GM19043 (cell line): ENCODE results near the gene FA2H.
"Not testable (repeated sequence)": the region's sequence is repeated elsewhere in the genome, so short reads cannot be mapped to it uniquely, and the experiment has no call there.

ENCODE experiments used
- ATAC-seq: cut with Tn5 transposase; IDR thresholded peaks from one replicate; pipeline ENCODE4 v1.9.1; 2021; ENCODE audit warnings: low read depth; ENCODE audit not compliant: unreplicated experiment

The FA2H gene

DNA sequence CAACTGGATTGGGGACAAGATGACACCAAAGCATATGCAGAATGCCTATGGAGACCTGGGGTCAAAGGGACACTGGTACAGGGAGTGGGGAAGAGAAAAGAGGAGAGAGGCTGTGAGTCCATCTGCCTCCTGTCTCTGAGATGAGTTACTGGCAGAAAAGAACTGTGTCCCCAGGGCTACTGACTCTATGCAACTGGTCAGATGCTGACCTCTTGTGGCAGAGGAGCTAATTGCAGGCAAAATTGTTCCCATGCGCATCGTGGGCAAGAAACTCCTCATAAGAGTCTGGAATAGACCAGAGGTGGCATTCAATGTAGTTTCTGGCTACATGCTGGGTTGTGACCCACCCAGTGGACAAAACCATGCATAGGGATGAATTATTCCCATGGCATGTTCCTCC, 47.9 kb downstream of the FA2H start:
- no peak for ATAC-seq

DNA sequence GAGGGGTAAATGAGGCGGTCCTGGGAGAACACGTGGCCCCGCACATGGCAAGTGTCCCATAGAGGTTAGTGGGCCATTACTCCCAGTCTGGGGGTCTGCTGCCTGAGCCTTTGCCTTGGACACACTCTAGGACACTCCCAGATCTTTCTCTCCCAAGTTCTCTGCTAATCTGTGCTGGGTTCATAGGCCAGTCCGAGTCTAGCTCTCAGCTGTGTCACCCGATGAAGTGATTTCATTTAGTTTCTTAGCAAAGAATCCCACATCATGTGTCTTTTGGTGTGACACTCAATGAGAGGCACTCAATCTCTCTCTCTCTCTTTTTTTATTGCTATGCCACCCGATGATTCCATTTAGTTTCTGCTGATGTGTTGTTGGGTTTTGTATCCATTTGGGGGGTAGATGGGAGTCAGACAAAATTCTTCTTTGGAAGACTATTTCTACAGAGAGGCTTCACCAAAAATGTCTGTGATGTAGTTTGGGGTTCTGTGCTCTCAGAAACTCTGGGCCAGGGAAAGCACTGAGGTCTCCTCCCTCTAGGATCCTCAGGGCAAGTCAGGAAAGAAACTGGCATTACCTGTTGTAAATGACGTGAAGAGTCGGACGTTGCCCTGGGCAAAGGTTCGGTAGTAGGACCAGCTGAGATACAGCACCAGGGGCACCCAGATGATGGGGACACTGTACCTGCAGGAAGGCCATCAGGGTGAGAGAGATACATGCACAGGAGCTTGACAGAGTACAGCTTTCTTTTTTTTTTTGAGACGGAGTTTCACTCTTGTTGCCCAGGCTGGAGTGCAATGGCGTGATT, 48.8 kb downstream of the FA2H start:
- ATAC-seq: no peak

DNA sequence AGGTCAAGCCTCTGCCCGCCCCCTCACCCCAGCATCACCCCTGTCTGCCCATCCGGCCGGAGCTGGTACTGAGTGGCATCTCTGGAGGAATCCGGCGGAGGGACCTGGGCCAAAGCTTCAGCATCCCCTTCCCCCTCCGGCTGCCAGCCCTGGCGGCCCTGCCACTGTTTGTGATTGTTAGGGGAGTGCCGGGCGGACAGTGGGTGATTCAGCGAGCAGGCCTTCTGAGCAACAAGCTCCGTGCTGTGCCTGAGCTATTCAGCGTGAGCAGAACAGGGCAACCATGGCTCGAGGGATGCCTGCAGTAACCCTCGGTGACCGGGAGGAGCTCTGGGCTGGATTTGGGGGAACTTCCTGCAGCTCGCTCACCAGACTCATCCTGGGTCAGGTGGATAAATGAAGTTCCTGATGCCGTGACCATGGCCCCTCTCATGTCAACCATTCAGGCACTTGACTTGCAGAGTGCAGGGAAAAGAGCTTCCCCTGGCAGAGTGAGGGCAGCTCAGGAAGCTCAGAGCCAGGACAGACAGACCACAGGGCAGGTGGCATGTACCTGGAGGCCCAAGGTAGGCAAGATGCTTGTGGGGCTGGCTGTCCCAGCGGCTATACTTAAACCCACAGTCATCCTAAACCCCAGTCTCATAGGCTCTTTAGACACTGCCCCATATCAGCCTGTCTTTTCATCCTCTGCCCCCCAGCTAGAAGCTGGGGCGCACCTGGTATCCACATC, 49.6 kb downstream of the FA2H start:
- no peak for ATAC-seq

DNA sequence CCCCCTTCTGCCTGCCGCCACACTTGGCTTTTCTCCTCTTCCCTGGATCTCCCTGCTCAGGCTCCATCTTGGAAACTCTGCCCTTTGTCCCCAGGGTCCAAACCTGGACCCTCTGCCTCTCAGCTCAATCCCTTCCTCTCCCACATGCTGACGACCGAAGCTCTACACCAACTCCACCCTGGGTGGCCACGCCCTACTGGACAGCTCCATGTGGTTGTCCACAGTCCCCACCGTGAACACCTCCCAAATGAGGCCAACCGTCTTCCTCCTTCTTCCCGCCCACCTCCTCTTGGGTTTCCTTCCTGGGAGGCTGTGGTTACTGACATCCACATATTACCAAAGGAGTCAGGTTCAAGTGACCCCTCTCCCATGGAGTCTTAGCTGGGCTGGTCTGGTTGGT, 51.4 kb downstream of the FA2H start:
- no peak for ATAC-seq

GRCh38 chr16:74722156-74722555, 52.5 kb downstream of the FA2H start:
- ATAC-seq: not testable (repeated sequence)

DNA sequence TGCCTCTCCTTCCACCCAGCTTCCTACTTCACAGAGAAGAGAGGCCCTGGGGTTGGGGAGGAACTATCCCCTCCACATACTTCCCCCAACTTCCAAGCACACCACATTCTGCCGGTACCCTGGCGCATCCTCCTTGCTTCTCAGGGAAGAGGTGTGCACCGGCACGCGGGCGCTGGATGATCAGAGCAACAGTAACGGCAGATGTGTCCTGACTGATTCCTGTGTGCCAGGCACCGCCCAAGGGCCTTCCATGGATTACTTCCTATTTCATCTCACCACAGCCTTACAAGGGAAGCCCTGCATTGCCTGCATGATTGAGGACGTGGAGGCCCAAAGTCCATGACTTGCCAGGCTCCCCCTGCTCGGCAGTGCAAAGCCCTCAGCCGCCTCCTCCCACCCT, 52.9 kb downstream of the FA2H start:
- ATAC-seq: no peak

- no peak for ATAC-seq
Observed at GRCh38 chr16:74720579-74720978, 54.0 kb downstream of the FA2H start.

DNA sequence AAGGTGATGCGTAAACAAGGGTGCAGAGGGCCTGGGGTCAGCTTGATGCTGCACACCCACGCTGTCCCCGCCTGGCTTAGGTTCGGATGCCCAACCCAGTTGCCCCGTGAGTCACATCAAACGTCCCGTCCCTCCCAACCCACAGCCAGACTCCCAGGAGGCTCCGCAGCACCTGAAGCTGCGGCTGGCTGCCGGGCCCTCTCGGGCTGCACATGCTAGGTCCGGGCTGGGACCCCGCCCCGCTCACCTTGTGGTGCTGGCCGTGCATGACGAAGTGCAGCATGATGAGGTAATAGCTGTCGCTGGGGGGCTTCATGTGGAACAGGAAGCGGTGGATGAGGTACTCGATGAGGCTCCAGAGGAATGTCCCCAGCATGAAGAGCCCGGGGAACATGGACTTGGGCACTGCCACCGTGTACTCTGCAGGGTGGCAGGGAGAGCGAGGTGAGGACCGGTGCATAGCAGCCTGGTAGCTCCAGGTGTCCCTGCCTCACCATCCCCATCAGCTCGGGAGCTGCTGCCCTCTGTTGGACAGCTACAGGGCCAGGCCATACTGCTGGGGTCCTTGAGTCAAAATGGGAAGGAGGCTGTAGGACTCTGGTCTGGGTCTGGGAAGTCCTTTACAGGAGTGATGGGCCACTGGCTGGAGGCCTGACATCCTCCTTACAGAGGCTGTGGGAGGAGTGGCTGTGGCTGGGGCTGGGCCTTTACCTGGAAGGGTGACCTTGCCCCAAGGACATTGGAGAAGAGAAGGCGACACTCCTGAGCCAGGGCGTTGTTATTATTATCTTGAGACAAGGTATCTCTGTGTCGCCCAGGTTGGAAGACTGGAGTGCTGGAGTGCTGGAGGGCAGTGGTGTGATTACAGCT, 55.6 kb downstream of the FA2H start:
- ATAC-seq: no peak

DNA sequence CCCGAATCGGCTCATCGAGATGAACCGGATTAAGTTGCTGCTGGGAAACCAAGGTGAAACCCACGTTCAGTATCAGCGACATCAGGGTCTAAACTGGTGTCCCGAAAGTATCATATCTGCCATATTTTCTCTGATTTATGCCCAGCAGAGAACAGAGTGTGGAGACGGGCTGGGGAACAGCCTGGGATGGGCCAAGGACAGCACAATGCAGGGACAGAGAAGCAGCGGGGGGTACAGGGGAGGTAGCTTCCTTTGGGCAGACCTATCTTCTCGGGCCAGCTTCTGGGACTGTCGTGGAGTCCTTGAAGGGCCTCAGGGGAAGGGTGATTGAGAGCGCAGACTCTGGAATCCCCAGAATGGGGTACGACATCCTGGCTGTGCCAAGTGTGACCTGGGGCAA, 56.5 kb downstream of the FA2H start:
- ATAC-seq: no peak

DNA sequence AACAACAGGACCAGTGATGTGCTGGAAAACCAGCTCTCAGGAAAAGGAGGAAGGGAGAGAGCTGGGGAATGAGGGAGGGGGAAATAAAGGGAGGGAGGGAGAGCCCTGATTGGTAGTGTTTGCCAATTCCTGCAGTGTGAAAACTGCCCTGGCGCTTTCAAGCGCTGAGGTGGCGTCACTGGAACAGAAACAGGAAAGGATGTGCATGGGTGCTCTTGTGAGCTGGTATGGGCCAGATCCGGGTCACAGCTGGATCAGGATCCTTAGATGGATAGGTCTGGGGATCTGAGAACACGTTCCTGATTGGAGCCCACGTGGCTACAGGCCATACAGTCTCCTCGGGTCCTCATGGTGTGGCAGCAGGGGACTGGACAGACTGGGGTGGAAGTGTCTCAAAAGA, 57.3 kb downstream of the FA2H start:
- ATAC-seq: no peak

GRCh38 chr16:74716355-74716754, 58.3 kb downstream of the FA2H start:
- no peak for ATAC-seq

DNA sequence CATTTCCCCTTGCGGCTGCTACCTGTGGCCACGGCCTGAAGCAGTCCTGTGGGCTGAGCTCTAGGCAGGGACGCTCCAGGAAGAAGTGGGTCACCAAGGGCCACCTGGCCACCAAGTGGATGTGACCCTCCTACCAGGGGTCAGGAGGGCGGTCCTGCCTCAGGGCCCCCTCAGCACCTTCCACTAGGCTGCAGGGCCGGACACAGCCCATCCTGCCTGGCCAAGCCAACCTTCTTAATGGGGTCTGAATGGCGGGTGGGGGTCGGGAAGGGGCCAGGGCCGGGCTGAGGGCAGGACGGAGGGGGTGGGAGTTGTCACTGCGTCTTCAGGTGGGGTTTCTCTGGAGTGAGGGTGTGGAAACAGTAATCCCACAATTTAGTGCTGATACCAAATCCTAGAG, 60.7 kb downstream of the FA2H start:
- no peak for ATAC-seq

DNA sequence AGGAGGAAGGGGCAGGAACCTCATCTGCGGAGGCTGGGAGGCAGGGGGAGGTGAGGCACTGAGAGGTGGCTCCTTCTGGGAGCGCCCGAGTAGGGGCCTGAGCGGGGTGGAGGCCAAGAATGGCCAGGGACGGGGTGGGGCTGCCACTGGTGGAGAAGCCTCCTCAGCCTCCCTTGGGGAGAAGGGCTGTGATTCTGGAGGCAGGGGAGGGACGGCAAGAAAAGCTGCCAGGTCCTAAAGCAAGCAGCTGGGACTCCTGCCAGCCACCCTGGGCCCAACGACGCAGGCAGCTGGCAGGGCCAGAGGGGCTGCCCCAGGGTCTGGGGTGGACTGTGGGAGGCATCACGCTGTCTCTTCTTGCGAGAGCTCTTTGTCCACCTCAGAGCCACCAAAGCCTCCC, 61.3 kb downstream of the FA2H start:
- ATAC-seq: no peak

DNA sequence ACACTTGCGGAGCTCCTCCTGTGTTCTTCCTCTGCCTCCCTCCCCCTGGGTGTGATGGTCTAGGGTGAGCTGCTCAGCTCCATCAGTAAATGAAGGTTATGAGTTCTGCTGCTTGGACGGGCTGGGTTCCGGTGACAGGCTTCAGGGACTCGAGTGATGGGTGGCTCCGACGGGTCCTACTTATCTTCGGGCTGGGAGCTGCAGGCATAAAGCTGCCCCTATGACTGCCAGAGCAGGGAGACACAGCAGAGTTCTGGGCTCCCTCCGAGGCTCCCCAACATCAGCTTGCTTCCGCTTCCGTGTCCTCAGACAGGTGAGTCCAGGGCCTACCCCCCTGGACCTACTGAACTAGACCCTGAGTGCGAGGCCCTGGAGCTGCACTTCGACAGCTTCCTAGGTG, 62.7 kb downstream of the FA2H start:
- ATAC-seq: no peak

DNA sequence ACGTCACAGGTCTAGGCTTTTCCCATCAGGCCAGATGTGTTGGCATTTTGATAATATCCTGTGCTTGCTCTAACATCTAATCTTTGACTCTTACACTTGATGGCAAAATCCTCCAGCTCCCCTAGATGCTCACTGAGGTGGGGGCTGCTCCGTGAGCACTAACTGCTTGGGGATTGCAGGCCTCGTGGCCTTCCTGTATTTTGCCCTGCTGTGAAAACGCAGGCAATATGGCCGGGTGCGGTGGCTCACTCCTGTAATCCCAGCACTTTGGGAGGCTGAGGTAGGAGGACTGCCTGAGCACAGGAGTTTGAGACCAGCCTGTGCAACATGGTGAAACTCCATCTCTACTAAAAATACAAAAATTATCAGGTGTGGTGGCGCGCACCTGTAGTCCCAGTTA, 64.2 kb downstream of the FA2H start:
- no peak for ATAC-seq

DNA sequence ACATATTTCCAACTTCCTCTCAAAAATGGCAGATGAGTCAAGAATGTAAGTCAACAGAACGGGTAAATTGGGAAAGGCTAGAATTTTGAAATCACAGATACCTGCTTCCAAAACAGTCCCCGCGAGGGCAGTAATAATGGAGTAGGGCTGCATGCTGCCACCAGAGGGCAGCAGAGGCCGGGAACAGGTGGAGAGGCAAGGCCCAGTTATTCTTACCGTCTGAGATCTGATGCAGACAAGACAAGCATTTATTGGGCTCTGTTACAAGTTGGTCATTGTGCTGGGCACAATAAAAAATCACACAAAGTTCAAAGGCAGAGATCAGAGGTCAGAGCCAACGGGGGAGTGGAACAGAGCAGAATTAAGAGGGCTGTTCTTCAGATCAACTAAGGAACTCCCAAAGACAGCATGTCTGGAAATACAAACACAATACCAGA, 65.2 kb downstream of the FA2H start:
- peak; percentile 88 for ATAC-seq

GRCh38 chr16:74700438-74701225, 74.0 kb downstream of the FA2H start, which contains the start of gene MLKL:
TSS of gene MLKL (minus strand) at chr16:74700862. CDS start at chr16:74695757, 5,105 bp downstream.
- ATAC-seq: peak; percentile 39

GRCh38 chr16:74700116-74700437, 74.5 kb downstream of the FA2H start:
- peak; percentile 15 for ATAC-seq

GRCh38 chr16:74699666-74700065, 75.0 kb downstream of the FA2H start:
- ATAC-seq: no peak

DNA sequence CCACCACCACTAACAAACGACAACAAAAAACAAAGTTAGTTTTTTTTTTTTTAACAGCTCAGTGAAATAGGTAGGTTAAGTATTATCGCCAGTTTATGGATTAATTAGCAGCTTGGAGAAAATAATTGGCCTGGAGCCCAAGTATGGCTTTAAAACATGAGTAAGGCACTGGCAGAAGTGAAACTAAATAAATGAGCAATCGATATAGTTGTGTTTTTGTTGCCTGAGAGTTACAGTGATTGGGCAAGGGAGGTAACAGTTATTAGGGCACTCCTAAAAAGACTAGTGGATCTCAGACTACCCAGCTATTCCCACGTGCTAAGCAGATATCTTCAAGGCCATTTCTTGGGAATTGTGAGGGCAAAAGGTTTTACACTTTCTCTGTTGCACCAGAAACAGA, 76.4 kb downstream of the FA2H start:
- ATAC-seq: no peak
